ENCODE data around the gene NDST1.

GRCh38 chr5:150575745-150576448, 68.0 kb downstream of the NDST1 start:
- TF ChIP-seq, protein P1, sequence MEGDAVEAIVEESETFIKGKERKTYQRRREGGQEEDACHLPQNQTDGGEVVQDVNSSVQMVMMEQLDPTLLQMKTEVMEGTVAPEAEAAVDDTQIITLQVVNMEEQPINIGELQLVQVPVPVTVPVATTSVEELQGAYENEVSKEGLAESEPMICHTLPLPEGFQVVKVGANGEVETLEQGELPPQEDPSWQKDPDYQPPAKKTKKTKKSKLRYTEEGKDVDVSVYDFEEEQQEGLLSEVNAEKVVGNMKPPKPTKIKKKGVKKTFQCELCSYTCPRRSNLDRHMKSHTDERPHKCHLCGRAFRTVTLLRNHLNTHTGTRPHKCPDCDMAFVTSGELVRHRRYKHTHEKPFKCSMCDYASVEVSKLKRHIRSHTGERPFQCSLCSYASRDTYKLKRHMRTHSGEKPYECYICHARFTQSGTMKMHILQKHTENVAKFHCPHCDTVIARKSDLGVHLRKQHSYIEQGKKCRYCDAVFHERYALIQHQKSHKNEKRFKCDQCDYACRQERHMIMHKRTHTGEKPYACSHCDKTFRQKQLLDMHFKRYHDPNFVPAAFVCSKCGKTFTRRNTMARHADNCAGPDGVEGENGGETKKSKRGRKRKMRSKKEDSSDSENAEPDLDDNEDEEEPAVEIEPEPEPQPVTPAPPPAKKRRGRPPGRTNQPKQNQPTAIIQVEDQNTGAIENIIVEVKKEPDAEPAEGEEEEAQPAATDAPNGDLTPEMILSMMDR (IDR thresholded peaks at IDR 0.05) = no peak
- TF ChIP-seq ZFX (IDR thresholded peaks at IDR 0.05; ENCODE audit: borderline replicate concordance) = no peak

All from 22Rv1 (cell line).